ENCODE results near the gene PCBP3.

The PCBP3 gene

DNA sequence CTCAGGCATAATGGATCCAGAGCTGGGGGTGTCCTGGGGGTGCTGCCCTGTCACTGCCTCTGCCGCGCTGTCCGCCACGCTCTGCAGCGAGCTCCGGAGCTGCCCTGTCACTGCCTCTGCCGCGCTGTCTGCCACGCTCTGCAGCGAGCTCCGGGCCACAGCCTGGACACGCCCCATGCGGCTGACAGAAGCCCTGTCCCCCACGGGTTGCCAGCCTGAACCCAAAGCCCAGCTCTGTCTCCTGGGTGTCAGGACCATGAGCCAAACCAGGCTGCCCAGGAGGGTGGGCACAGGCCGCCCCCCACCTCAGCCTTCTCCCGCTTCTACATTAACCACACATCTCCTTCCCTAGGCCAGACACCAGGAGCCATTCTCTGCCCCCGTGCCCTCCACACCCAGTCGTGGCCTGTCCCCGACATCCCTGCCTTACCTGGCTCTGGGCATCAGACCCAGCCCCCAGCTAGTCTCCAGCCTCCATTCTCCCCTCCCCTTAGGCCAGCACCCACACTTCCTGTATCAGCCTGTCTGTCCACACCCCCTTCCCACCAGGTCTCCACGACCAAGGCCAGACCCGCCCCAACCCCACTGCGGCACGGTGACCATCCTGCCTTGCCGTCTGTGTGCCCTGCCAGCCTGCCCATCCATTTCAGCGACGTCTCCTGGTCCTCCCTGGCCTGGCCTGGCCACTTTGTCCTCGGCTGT lies 265.2 kb downstream of the PCBP3 start:
- over 99% methylated on average over 19 of the region's 27 CpGs for whole genome bisulfite sequencing (ENCODE audit: insufficient coverage)
- Histone ChIP-seq H3K4me1 (ENCODE audit: control extremely low read depth in 1 of 4, control insufficient read depth in 4 of 4, insufficient read depth in 4 of 4, low read length in 3 of 4) (no peaks in the 10 kb centered on the region), H3K9me3 (ENCODE audit: control extremely low read depth in 1 of 5, control insufficient read depth in 4 of 5, insufficient read depth in 2 of 5, low read depth in 1 of 5, low read length in 4 of 5) (no peaks in the 10 kb centered on the region), H3K4me3 (ENCODE audit: control insufficient read depth in 1 of 7, extremely low read depth in 1 of 7, insufficient read depth in 4 of 7, low read depth in 2 of 7, low read length in 6 of 7) (no peak overlapping the region), H3K36me3 (ENCODE audit: control insufficient read depth in 4 of 4, insufficient read depth in 4 of 4, low read length in 3 of 4) (no peaks in the 10 kb centered on the region), H3K27ac (ENCODE audit: insufficient read depth in 1 of 2, low read depth in 1 of 2, low read length in 2 of 2, poor library complexity in 1 of 2, severe bottlenecking in 2 of 2) (no peak overlapping the region), H3K27me3 (replicated peaks in 2 of 5; ENCODE audit: control insufficient read depth in 4 of 5, insufficient read depth in 5 of 5, low read length in 4 of 5) (no peaks in the 10 kb centered on the region)
- ChIA-PET POLR2A (no interaction called here), CTCF (no interaction called here)
- no peak for DNase-seq

DNA sequence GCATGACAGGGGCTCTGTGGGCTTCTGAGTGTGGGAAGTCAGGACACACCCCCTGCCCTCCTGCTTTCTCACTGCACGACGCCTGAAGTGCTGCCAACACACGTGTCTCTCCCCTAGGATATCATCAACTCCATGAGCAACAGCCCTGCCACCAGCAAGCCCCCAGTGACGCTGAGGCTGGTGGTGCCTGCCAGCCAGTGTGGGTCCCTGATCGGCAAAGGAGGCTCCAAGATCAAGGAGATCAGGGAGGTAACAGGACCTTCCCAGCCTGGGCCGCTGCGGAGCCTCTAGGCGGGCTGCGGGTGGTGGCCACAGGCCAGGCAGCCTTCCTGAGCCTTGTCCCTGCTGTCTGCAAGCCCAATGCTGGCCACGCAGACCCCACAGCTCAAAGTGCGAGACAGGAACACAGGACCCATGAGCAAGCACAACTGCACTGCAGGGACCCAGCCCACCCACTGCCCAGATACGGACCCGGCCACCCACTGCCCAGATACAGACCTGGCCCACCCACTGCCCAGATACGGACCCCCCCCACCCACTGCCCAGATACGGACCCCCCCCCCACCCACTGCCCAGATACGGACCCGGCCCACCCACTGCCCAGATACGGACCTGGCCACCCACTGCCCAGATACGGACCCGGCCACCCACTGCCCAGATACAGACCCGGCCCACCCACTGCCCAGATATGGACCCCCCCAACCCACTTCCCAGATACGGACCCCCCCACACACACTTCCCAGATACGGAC lies 265.9 kb downstream of the PCBP3 start:
- 92% methylated on average over 15 of the region's 23 CpGs for WGBS (ENCODE audit: insufficient coverage)
- Histone ChIP-seq H3K27ac (ENCODE audit: insufficient read depth in 1 of 2, low read depth in 1 of 2, low read length in 2 of 2, poor library complexity in 1 of 2, severe bottlenecking in 2 of 2) (no peak overlapping the region), H3K4me3 (ENCODE audit: control insufficient read depth in 1 of 7, extremely low read depth in 1 of 7, insufficient read depth in 4 of 7, low read depth in 2 of 7, low read length in 6 of 7) (no peak overlapping the region), H3K4me1 (ENCODE audit: control extremely low read depth in 1 of 4, control insufficient read depth in 4 of 4, insufficient read depth in 4 of 4, low read length in 3 of 4) (no peaks in the 10 kb centered on the region), H3K27me3 (replicated peaks in 2 of 5; ENCODE audit: control insufficient read depth in 4 of 5, insufficient read depth in 5 of 5, low read length in 4 of 5) (no peaks in the 10 kb centered on the region), H3K9me3 (ENCODE audit: control extremely low read depth in 1 of 5, control insufficient read depth in 4 of 5, insufficient read depth in 2 of 5, low read depth in 1 of 5, low read length in 4 of 5) (no peaks in the 10 kb centered on the region), H3K36me3 (ENCODE audit: control insufficient read depth in 4 of 4, insufficient read depth in 4 of 4, low read length in 3 of 4) (no peaks in the 10 kb centered on the region)
- POLR2A ChIA-PET, result no interaction called here
- DNase-seq, result no peak
- CTCF ChIA-PET, result no interaction called here

GRCh38 chr21:45910155-45910547 lies 266.6 kb downstream of the PCBP3 start:
- H3K27ac ChIP-seq (ENCODE audit: insufficient read depth in 1 of 2, low read depth in 1 of 2, low read length in 2 of 2, poor library complexity in 1 of 2, severe bottlenecking in 2 of 2), result no peak overlapping the region
- POLR2A ChIA-PET, result no interaction called here
- H3K36me3 ChIP-seq (ENCODE audit: control insufficient read depth in 4 of 4, insufficient read depth in 4 of 4, low read length in 3 of 4), result no peaks in the 10 kb centered on the region
- CTCF ChIA-PET, result no interaction called here
- 83% methylated on average over 2 of the region's 5 CpGs for WGBS (ENCODE audit: insufficient coverage)
- H3K4me1 ChIP-seq (ENCODE audit: control extremely low read depth in 1 of 4, control insufficient read depth in 4 of 4, insufficient read depth in 4 of 4, low read length in 3 of 4), result no peaks in the 10 kb centered on the region
- no peak overlapping the region for H3K4me3 ChIP-seq (ENCODE audit: control insufficient read depth in 1 of 7, extremely low read depth in 1 of 7, insufficient read depth in 4 of 7, low read depth in 2 of 7, low read length in 6 of 7)
- no peaks in the 10 kb centered on the region for H3K9me3 ChIP-seq (ENCODE audit: control extremely low read depth in 1 of 5, control insufficient read depth in 4 of 5, insufficient read depth in 2 of 5, low read depth in 1 of 5, low read length in 4 of 5)
- no peaks in the 10 kb centered on the region for H3K27me3 ChIP-seq (replicated peaks in 2 of 5; ENCODE audit: control insufficient read depth in 4 of 5, insufficient read depth in 5 of 5, low read length in 4 of 5)
- DNase-seq, result no peak

DNA sequence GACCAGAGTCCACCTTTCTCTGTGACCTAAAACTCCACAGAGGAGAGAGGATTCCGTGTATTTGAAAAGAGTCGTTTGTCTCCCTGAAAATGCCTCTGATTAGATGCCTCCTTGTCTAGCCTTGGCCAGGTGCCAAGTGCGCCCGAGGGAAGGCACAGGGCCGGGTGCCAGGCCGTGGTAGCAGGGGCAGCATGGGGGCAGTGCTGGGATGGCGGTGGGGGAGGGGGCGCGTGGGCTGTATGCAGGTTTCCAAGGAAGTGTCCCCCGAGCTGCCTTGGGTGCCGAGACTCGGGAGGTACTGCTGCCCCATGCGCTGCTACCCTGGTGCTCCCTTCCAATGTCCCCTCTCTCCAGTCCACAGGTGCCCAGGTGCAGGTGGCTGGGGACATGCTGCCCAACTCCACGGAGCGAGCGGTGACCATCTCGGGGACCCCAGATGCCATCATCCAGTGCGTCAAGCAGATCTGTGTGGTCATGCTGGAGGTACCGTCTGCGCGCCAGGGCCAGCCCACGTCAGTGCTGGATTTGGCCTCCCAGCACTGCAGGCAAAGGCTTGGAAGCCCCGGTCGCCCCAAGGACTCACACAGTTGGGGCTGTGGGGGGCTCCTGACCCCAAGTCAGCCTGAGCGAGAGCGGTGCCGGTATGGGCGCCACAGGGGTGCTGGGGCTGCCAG lies 267.2 kb downstream of the PCBP3 start:
- Histone ChIP-seq H3K27ac (ENCODE audit: insufficient read depth in 1 of 2, low read depth in 1 of 2, low read length in 2 of 2, poor library complexity in 1 of 2, severe bottlenecking in 2 of 2) (no peak overlapping the region), H3K9me3 (ENCODE audit: control extremely low read depth in 1 of 5, control insufficient read depth in 4 of 5, insufficient read depth in 2 of 5, low read depth in 1 of 5, low read length in 4 of 5) (no peaks in the 10 kb centered on the region), H3K36me3 (ENCODE audit: control insufficient read depth in 4 of 4, insufficient read depth in 4 of 4, low read length in 3 of 4) (no peaks in the 10 kb centered on the region), H3K27me3 (replicated peaks in 2 of 5; ENCODE audit: control insufficient read depth in 4 of 5, insufficient read depth in 5 of 5, low read length in 4 of 5) (no peaks in the 10 kb centered on the region), H3K4me3 (ENCODE audit: control insufficient read depth in 1 of 7, extremely low read depth in 1 of 7, insufficient read depth in 4 of 7, low read depth in 2 of 7, low read length in 6 of 7) (no peak overlapping the region), H3K4me1 (ENCODE audit: control extremely low read depth in 1 of 4, control insufficient read depth in 4 of 4, insufficient read depth in 4 of 4, low read length in 3 of 4) (peaks cover 0 to 2% (median under 1%) of the 10 kb centered on the region in 4 experiments)
- ChIA-PET POLR2A (no interaction called here), CTCF (interaction anchor here (1.0 kb wide), 1 partner anchor 12 kb away, joined by 3 read pairs; no protein-coding TSS in a partner anchor)
- DNase-seq, result no peak
- WGBS (ENCODE audit: insufficient coverage), result 92% methylated on average over 25 of the region's 28 CpGs

GRCh38 chr21:45911806-45912325 lies 268.3 kb downstream of the PCBP3 start:
- POLR2A ChIA-PET, result no interaction called here
- Histone ChIP-seq H3K9me3 (ENCODE audit: control extremely low read depth in 1 of 5, control insufficient read depth in 4 of 5, insufficient read depth in 2 of 5, low read depth in 1 of 5, low read length in 4 of 5) (no peaks in the 10 kb centered on the region), H3K4me3 (ENCODE audit: control insufficient read depth in 1 of 7, extremely low read depth in 1 of 7, insufficient read depth in 4 of 7, low read depth in 2 of 7, low read length in 6 of 7) (no peak overlapping the region), H3K4me1 (ENCODE audit: control extremely low read depth in 1 of 4, control insufficient read depth in 4 of 4, insufficient read depth in 4 of 4, low read length in 3 of 4) (peaks cover 0 to 13% (median 9%) of the 10 kb centered on the region in 4 experiments), H3K27me3 (replicated peaks in 2 of 5; ENCODE audit: control insufficient read depth in 4 of 5, insufficient read depth in 5 of 5, low read length in 4 of 5) (no peaks in the 10 kb centered on the region), H3K27ac (ENCODE audit: insufficient read depth in 1 of 2, low read depth in 1 of 2, low read length in 2 of 2, poor library complexity in 1 of 2, severe bottlenecking in 2 of 2) (no peak overlapping the region), H3K36me3 (ENCODE audit: control insufficient read depth in 4 of 4, insufficient read depth in 4 of 4, low read length in 3 of 4) (no peaks in the 10 kb centered on the region)
- WGBS (ENCODE audit: insufficient coverage), result 95% methylated on average over 14 of the region's 15 CpGs
- CTCF ChIA-PET, result interaction anchor here (1.0 kb wide), 1 partner anchor 11 kb away, joined by 3 read pairs; no protein-coding TSS in a partner anchor
- DNase-seq, result no peak

DNA sequence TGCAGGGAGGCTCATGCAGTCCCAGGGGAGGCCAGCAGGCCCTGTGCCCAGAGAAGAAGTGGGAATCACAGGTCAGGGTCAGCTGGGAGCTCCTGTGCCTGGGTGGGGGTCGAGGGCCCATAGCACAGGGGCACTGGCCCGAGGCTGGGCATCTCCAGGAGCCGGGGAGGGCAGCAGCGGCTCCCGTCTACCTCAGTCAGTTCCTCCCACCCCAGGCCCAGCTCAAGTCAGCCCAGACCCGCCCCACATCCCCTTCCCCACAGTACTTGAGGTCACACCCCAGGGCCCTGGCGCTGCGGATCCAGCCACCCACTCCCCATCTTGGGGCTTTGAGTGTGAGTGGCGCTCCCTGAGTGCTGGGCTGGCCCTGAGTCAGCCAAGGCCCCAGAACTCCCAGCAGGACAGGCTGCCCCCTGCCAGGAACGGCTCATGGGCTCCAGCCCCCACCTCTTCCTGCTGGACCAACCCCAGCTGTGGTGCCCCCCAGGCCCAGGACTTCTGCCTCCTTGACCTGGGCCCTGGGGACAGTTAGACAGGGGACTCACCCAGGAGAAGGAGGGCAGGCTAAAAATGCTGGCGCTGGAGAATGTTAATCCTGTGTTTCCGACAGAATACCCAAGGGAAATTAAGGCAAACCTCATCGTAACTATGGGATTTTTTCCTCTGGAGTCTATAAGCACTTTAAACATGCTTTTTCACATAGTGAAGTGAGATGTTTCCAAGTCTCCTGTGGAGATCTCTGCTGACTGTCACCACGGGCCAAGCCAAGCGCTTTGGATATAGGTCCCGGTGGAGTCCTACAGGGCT lies 269.3 kb downstream of the PCBP3 start:
- no peak for DNase-seq
- Histone ChIP-seq H3K27me3 (replicated peaks in 2 of 5; ENCODE audit: control insufficient read depth in 4 of 5, insufficient read depth in 5 of 5, low read length in 4 of 5) (no peaks in the 10 kb centered on the region), H3K36me3 (ENCODE audit: control insufficient read depth in 4 of 4, insufficient read depth in 4 of 4, low read length in 3 of 4) (no peaks in the 10 kb centered on the region), H3K27ac (ENCODE audit: insufficient read depth in 1 of 2, low read depth in 1 of 2, low read length in 2 of 2, poor library complexity in 1 of 2, severe bottlenecking in 2 of 2) (no peak overlapping the region), H3K4me3 (ENCODE audit: control insufficient read depth in 1 of 7, extremely low read depth in 1 of 7, insufficient read depth in 4 of 7, low read depth in 2 of 7, low read length in 6 of 7) (no peak overlapping the region), H3K4me1 (ENCODE audit: control extremely low read depth in 1 of 4, control insufficient read depth in 4 of 4, insufficient read depth in 4 of 4, low read length in 3 of 4) (peaks cover 0 to 13% (median 9%) of the 10 kb centered on the region in 4 experiments), H3K9me3 (ENCODE audit: control extremely low read depth in 1 of 5, control insufficient read depth in 4 of 5, insufficient read depth in 2 of 5, low read depth in 1 of 5, low read length in 4 of 5) (no peaks in the 10 kb centered on the region)
- ChIA-PET CTCF (no interaction called here), POLR2A (no interaction called here)
- WGBS (ENCODE audit: insufficient coverage), result 100% methylated on average over 8 of the region's 16 CpGs

Measured in common myeloid progenitor, CD34-positive (primary cell).